K562 (cell line): ENCODE results near the gene C17orf50. TPM values are rescaled to one million over a fixed set of nuclear protein-coding genes. Genes with fewer than 3 reads are reported as not detected.

Experiments used
- EP300 ChIP-seq: IDR thresholded peaks from 2 replicates; pipeline ENCODE4 v1.6.1; 2012; ENCODE audit warnings: low read length, improper control_type of control experiment
- POLR2AphosphoS2 ChIP-seq: IDR thresholded peaks from 2 replicates; pipeline ENCODE4 v1.6.1; 2012; ENCODE audit warnings: low read length, improper control_type of control experiment
- RFX5 ChIP-seq: IDR thresholded peaks from 2 replicates; pipeline ENCODE4 v1.6.1; 2011; ENCODE audit warnings: low read depth, mild to moderate bottlenecking, improper control_type of control experiment, low read length
- SMC3 ChIP-seq: conservative IDR thresholded peaks from 2 replicates; pipeline ENCODE4 v1.6.1; 2011; ENCODE audit warnings: low read depth, low read length, improper control_type of control experiment; ENCODE audit not compliant: insufficient read depth
- SRF ChIP-seq, 2 experiments: fragments of 250-450, 450-650 bp in 1 of 2; sonication (Bioruptor Pico) in 1 of 2; sonication (generic) in 1 of 2; formaldehyde crosslinking; IDR thresholded peaks; 2 replicates each; pipeline versions ENCODE4 v1.5.0 to v1.5.1; 2020 to 2022; ENCODE audit warnings: mild to moderate bottlenecking in 1 of 2, missing genetic modification reagents in 1 of 2
- SRSF9 ChIP-seq: fragments of 200-400 bp; formaldehyde crosslinking; IDR thresholded peaks from 2 replicates; pipeline ENCODE4 v1.6.1; 2017; ENCODE audit warnings: low read depth, low read length, borderline replicate concordance
- TRIM28 ChIP-seq: fragments of 450-650 bp; IDR thresholded peaks from 2 replicates; pipeline ENCODE4 v1.6.1; 2017
- ZNF589 ChIP-seq: fragments of 200-800 bp; sonication (Bioruptor generic); IDR thresholded peaks from 2 replicates; pipeline ENCODE4 v1.6.1; 2016; ENCODE audit warnings: low read depth, missing genetic modification characterization, missing compliant biosample characterization
- polyA plus RNA-seq, 8 experiments: library from polyadenylated mRNA; depleted of rRNA in 4 of 8; stranded (reverse) in 5 of 8; unstranded in 3 of 8; fragments of >200 nt; fragmentation: Nextera tagmentation in 2 of 8; fragmentation: Illumina TruSeq in 1 of 8; extraction: Ambion mirVana in 2 of 8; extraction: Trizol in 1 of 8; gene quantifications; 2 replicates each; pipeline versions ENCODE4 v1.2.1 to v1.2.3, GENCODE V29; 2011 to 2014; ENCODE audit warnings: inconsistent platforms in 1 of 8, missing spikeins in 1 of 8
- total RNA-seq, 7 experiments: library from RNA; depleted of rRNA in 6 of 7; stranded (reverse); fragments of >200 nt in 6 of 7; fragmentation: Illumina TruSeq in 2 of 7; extraction: Trizol in 2 of 7; gene quantifications; 2 replicates each; pipeline versions ENCODE4 v1.2.1 to v1.2.3, GENCODE V29; 2011 to 2021; ENCODE audit warnings: low replicate concordance in 1 of 7
- TF ChIP-seq, protein P1 (sequence below): sonication (generic); formaldehyde crosslinking; IDR thresholded peaks from 2 replicates; pipeline ENCODE4 v1.4.0; 2020; ENCODE audit warnings: mild to moderate bottlenecking, missing genetic modification reagents
- TF ChIP-seq, protein P2 (sequence below): fragments of 450-650 bp; IDR thresholded peaks from 2 replicates; pipeline ENCODE4 v1.6.1; 2016; ENCODE audit warnings: mild to moderate bottlenecking, moderate library complexity

C17orf50 gene
- total and polyA plus RNA-seq, 9 of the 15 experiments (the other 6 are each of a cell fraction or from before 2014, with no cell fraction given), result not detected

DNA sequence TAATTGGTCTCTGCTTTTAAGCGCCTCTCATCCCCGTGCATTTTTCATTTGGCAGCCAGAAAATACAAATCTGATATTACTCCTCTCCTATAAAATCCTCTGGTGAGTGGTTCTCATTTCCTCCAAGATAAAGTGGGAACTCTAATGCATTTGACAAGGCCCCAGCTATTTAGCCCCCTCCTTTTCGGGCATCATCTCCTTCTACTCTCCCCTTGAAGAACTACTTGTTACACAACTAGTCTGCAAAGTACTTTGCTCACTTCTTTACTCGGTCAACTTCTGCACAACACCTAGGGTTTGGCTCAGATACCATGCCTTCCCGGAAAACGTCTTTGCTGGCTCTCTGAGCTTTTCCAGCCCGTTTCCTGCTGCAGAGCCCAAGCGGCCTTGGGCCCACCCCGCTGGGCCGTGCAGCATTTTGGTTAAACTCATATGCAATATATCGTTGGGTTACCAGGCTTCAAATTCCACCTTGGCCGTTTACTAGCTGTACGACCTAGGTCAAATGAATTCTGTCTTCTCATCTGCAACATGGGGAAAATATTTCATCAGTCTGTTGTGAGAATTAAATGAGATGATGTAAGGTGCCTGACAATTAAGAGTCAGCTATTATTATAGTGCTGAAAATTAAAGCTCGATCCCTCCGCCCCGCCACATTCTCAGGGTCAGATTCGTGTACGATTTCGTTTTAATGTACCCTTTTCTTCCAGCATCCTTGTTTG, 47.7 kb downstream of the C17orf50 start (continued):
- TF ChIP-seq SRF (CRISPR knock-in tag; IDR thresholded peaks at IDR 0.05) (0 out of 4 replicates have a peak, but pooled peaks of 1 of the 2 experiments have one; percentile 57), EP300 (0 out of 2 replicates have a peak, but pooled peaks have one; percentile 24), TRIM28 (0 out of 2 replicates have a peak, but pooled peaks have one; percentile 5), POLR2AphosphoS2 (no peak; the same call in 1 of the 2 replicates), ZNF589 (CRISPR knock-in tag) (no peak), RFX5 (no peak), SRSF9 (no peak), SMC3 (no peak)
- TF ChIP-seq, protein P1, sequence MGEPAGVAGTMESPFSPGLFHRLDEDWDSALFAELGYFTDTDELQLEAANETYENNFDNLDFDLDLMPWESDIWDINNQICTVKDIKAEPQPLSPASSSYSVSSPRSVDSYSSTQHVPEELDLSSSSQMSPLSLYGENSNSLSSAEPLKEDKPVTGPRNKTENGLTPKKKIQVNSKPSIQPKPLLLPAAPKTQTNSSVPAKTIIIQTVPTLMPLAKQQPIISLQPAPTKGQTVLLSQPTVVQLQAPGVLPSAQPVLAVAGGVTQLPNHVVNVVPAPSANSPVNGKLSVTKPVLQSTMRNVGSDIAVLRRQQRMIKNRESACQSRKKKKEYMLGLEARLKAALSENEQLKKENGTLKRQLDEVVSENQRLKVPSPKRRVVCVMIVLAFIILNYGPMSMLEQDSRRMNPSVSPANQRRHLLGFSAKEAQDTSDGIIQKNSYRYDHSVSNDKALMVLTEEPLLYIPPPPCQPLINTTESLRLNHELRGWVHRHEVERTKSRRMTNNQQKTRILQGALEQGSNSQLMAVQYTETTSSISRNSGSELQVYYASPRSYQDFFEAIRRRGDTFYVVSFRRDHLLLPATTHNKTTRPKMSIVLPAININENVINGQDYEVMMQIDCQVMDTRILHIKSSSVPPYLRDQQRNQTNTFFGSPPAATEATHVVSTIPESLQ (CRISPR knock-in tag), result no peak
- TF ChIP-seq, protein P2, sequence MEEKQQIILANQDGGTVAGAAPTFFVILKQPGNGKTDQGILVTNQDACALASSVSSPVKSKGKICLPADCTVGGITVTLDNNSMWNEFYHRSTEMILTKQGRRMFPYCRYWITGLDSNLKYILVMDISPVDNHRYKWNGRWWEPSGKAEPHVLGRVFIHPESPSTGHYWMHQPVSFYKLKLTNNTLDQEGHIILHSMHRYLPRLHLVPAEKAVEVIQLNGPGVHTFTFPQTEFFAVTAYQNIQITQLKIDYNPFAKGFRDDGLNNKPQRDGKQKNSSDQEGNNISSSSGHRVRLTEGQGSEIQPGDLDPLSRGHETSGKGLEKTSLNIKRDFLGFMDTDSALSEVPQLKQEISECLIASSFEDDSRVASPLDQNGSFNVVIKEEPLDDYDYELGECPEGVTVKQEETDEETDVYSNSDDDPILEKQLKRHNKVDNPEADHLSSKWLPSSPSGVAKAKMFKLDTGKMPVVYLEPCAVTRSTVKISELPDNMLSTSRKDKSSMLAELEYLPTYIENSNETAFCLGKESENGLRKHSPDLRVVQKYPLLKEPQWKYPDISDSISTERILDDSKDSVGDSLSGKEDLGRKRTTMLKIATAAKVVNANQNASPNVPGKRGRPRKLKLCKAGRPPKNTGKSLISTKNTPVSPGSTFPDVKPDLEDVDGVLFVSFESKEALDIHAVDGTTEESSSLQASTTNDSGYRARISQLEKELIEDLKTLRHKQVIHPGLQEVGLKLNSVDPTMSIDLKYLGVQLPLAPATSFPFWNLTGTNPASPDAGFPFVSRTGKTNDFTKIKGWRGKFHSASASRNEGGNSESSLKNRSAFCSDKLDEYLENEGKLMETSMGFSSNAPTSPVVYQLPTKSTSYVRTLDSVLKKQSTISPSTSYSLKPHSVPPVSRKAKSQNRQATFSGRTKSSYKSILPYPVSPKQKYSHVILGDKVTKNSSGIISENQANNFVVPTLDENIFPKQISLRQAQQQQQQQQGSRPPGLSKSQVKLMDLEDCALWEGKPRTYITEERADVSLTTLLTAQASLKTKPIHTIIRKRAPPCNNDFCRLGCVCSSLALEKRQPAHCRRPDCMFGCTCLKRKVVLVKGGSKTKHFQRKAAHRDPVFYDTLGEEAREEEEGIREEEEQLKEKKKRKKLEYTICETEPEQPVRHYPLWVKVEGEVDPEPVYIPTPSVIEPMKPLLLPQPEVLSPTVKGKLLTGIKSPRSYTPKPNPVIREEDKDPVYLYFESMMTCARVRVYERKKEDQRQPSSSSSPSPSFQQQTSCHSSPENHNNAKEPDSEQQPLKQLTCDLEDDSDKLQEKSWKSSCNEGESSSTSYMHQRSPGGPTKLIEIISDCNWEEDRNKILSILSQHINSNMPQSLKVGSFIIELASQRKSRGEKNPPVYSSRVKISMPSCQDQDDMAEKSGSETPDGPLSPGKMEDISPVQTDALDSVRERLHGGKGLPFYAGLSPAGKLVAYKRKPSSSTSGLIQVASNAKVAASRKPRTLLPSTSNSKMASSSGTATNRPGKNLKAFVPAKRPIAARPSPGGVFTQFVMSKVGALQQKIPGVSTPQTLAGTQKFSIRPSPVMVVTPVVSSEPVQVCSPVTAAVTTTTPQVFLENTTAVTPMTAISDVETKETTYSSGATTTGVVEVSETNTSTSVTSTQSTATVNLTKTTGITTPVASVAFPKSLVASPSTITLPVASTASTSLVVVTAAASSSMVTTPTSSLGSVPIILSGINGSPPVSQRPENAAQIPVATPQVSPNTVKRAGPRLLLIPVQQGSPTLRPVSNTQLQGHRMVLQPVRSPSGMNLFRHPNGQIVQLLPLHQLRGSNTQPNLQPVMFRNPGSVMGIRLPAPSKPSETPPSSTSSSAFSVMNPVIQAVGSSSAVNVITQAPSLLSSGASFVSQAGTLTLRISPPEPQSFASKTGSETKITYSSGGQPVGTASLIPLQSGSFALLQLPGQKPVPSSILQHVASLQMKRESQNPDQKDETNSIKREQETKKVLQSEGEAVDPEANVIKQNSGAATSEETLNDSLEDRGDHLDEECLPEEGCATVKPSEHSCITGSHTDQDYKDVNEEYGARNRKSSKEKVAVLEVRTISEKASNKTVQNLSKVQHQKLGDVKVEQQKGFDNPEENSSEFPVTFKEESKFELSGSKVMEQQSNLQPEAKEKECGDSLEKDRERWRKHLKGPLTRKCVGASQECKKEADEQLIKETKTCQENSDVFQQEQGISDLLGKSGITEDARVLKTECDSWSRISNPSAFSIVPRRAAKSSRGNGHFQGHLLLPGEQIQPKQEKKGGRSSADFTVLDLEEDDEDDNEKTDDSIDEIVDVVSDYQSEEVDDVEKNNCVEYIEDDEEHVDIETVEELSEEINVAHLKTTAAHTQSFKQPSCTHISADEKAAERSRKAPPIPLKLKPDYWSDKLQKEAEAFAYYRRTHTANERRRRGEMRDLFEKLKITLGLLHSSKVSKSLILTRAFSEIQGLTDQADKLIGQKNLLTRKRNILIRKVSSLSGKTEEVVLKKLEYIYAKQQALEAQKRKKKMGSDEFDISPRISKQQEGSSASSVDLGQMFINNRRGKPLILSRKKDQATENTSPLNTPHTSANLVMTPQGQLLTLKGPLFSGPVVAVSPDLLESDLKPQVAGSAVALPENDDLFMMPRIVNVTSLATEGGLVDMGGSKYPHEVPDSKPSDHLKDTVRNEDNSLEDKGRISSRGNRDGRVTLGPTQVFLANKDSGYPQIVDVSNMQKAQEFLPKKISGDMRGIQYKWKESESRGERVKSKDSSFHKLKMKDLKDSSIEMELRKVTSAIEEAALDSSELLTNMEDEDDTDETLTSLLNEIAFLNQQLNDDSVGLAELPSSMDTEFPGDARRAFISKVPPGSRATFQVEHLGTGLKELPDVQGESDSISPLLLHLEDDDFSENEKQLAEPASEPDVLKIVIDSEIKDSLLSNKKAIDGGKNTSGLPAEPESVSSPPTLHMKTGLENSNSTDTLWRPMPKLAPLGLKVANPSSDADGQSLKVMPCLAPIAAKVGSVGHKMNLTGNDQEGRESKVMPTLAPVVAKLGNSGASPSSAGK, result peak; percentile 59; the same call in 1 of the 2 replicates
